Ectodermal cell (in vitro differentiated cells): Measurements from ENCODE around the gene SLPI.

Experiments used
- H3K27ac ChIP-seq: 2 replicates; pipeline ENCODE4 v1.7.0; 2013; ENCODE audit warnings: mild to moderate bottlenecking, low read depth, low read length; ENCODE audit not compliant: insufficient read depth, poor library complexity, severe bottlenecking
- H3K27me3 ChIP-seq: 2 replicates; pipeline ENCODE4 v1.7.0; 2013; ENCODE audit warnings: mild to moderate bottlenecking, low read length; ENCODE audit not compliant: insufficient read depth, control insufficient read depth, poor library complexity, severe bottlenecking
- H3K36me3 ChIP-seq: one replicate; pipeline ENCODE4 v1.7.0; 2013; ENCODE audit warnings: low read length; ENCODE audit not compliant: control insufficient read depth, insufficient read depth
- H3K4me1 ChIP-seq: one replicate; pipeline ENCODE4 v1.7.0; 2013; ENCODE audit warnings: low read length; ENCODE audit not compliant: control insufficient read depth, insufficient read depth
- H3K4me3 ChIP-seq: 2 replicates; pipeline ENCODE4 v1.7.0; 2013; ENCODE audit warnings: low read depth, low read length, control low read depth; ENCODE audit not compliant: insufficient read depth
- H3K9me3 ChIP-seq: 2 replicates; pipeline ENCODE4 v1.7.0; 2013; ENCODE audit warnings: mild to moderate bottlenecking, low read length, moderate library complexity; ENCODE audit not compliant: control insufficient read depth
- WGBS, 2 experiments: methylation state at CpG; one replicate each; pipeline ENCODE4 v1.1.7; 2013; ENCODE audit warnings: missing lambda C conversion rate in 2 of 2; 5-methylcytosine and 5-hydroxymethylcytosine counted together

SLPI gene

GRCh38 chr20:45221076-45221475 lies 33.3 kb downstream of the SLPI start, which contains the start of gene SEMG2:
Gene SEMG2 (plus strand): TSS chr20:45221373. CDS start chr20:45221390, 17 bp downstream.
- H3K9me3 ChIP-seq: no peaks in the 10 kb centered on the region
- no peaks in the 10 kb centered on the region for H3K27me3 ChIP-seq
- no peaks in the 10 kb centered on the region for H3K4me1 ChIP-seq
- H3K27ac ChIP-seq: no peak within 1 kb of the TSS
- H3K4me3 ChIP-seq: no peak within 1 kb of the TSS
- WGBS, 2 experiments: 95 to 97% methylated on average over 4 of the region's 4 CpGs
- H3K36me3 ChIP-seq: no peaks in the 10 kb centered on the region

GRCh38 chr20:45218636-45219035 lies 35.7 kb downstream of the SLPI start:
- Histone ChIP-seq H3K27ac (no peak overlapping the region), H3K9me3 (no peaks in the 10 kb centered on the region)
- 88 to 95% methylated on average over 2 of the region's 2 CpGs for WGBS, 2 experiments

GRCh38 chr20:45218124-45218523 lies 36.2 kb downstream of the SLPI start:
- no peaks in the 10 kb centered on the region for H3K27me3 ChIP-seq
- H3K27ac ChIP-seq: no peak overlapping the region
- H3K4me3 ChIP-seq: no peak overlapping the region
- 87 to 90% methylated on average over 4 of the region's 4 CpGs for WGBS, 2 experiments
- no peaks in the 10 kb centered on the region for H3K9me3 ChIP-seq
- no peaks in the 10 kb centered on the region for H3K4me1 ChIP-seq
- no peaks in the 10 kb centered on the region for H3K36me3 ChIP-seq

More at GRCh38 chr20:45218636-45219035, 35.7 kb downstream of the SLPI start:
- Histone ChIP-seq H3K4me1 (no peaks in the 10 kb centered on the region), H3K4me3 (no peak overlapping the region), H3K27me3 (no peaks in the 10 kb centered on the region), H3K36me3 (no peaks in the 10 kb centered on the region)

GRCh38 chr20:45212836-45213235 lies 41.5 kb downstream of the SLPI start:
- no peaks in the 10 kb centered on the region for H3K4me1 ChIP-seq
- no peak overlapping the region for H3K4me3 ChIP-seq
- H3K27ac ChIP-seq: no peak overlapping the region
- 80 to 100% methylated on average over 1 to 2 of the region's 3 CpGs for WGBS, 2 experiments
- H3K9me3 ChIP-seq: no peaks in the 10 kb centered on the region
- no peaks in the 10 kb centered on the region for H3K36me3 ChIP-seq
- H3K27me3 ChIP-seq: no peaks in the 10 kb centered on the region

- Histone ChIP-seq H3K4me3 (no peak overlapping the region), H3K27me3 (no peaks in the 10 kb centered on the region), H3K36me3 (no peaks in the 10 kb centered on the region), H3K9me3 (no peaks in the 10 kb centered on the region), H3K4me1 (no peaks in the 10 kb centered on the region), H3K27ac (no peak overlapping the region)
Observed at GRCh38 chr20:45211569-45212474, 42.5 kb downstream of the SLPI start.

GRCh38 chr20:45209924-45210323 lies 44.4 kb downstream of the SLPI start:
- H3K36me3 ChIP-seq: no peaks in the 10 kb centered on the region
- 88 to 90% methylated on average over 1 of the region's 1 CpG for WGBS, 2 experiments
- no peaks in the 10 kb centered on the region for H3K9me3 ChIP-seq
- H3K27ac ChIP-seq: no peak overlapping the region
- H3K4me3 ChIP-seq: no peak overlapping the region
- H3K27me3 ChIP-seq: no peaks in the 10 kb centered on the region
- no peaks in the 10 kb centered on the region for H3K4me1 ChIP-seq

- Histone ChIP-seq H3K4me3 (no peak within 1 kb of the TSS), H3K27me3 (no peaks in the 10 kb centered on the region), H3K9me3 (no peaks in the 10 kb centered on the region), H3K4me1 (no peaks in the 10 kb centered on the region), H3K27ac (no peak within 1 kb of the TSS), H3K36me3 (no peaks in the 10 kb centered on the region)
- 77 to 86% methylated on average over 1 of the region's 1 CpG for WGBS, 2 experiments
Observed at GRCh38 chr20:45206725-45207124, 47.6 kb downstream of the SLPI start, which contains the start of gene SEMG1. Gene SEMG1 (plus strand): TSS chr20:45207033. CDS start chr20:45207054, 21 bp downstream.
